ENCODE results near the gene HOXA11. TPM values are rescaled to one million over a fixed set of nuclear protein-coding genes. Genes with fewer than 3 reads are reported as not detected.

HOXA11 gene
- total RNA-seq, 1 experiment from 2014 or later, result not detected

DNA sequence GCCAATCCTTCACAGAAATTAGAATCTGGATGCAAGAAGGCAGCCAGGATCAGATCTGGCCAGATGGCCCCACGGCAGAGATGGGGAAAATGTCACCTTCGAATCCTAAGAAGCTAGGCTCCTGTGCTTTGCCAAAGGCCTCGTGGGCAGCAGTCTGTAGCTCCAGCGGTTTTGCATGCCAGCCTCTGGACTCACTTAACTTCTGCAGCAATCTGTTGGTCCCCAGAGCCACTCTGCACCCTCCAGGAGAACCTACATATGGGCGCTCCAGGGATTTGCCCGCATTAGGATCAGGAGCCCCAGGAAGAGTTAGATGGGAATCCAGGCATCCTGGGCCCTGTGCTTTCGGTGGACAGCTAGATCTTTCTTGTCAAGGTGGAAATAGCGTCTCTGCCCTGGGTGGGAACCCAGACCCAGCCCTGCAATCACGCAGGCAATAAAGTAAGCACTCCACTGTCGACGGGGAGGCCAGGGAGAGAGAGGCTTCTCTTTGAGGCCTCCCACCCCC lies 25.0 kb upstream of the HOXA11 start:
- Histone ChIP-seq H2AFZ (ENCODE audit: low read length) (no peak overlapping the region), H4K20me1 (ENCODE audit: control insufficient read depth, insufficient read depth, insufficient read length) (no peaks in the 10 kb centered on the region), H3K4me2 (ENCODE audit: insufficient read depth, insufficient read length, low read length) (no peak overlapping the region), H3K9me3 (ENCODE audit: control insufficient read depth, low read depth, low read length) (no peaks in the 10 kb centered on the region), H3K56ac (ENCODE audit: insufficient read length, low read depth, low read length) (no peak overlapping the region), H2AK5ac (ENCODE audit: insufficient read length, low read length) (no peak overlapping the region), H4K91ac (ENCODE audit: insufficient read length, low read depth, low read length) (no peak overlapping the region), H2BK15ac (ENCODE audit: low read depth, low read length) (no peak overlapping the region), H3K27ac (ENCODE audit: insufficient read length, low read depth, low read length) (no peak overlapping the region), H3K79me1 (ENCODE audit: insufficient read depth, low read depth, low read length, poor library complexity, severe bottlenecking) (no peaks in the 10 kb centered on the region), H3K23me2 (ENCODE audit: insufficient read length, low read depth, low read length, poor library complexity, severe bottlenecking) (peaks cover 8% of the 10 kb centered on the region), H2BK20ac (ENCODE audit: low read depth, low read length, poor library complexity, severe bottlenecking) (no peak overlapping the region), H3K14ac (ENCODE audit: insufficient read depth, low read length) (no peak overlapping the region), H3K4ac (ENCODE audit: low read depth, low read length) (no peak overlapping the region), H3T11ph (ENCODE audit: low read length) (no peak overlapping the region), H4K5ac (ENCODE audit: insufficient read length, low read depth, low read length) (no peak overlapping the region), H3K23ac (ENCODE audit: insufficient read length, low read depth, low read length) (no peak overlapping the region), H3K79me2 (ENCODE audit: insufficient read depth, low read length) (no peaks in the 10 kb centered on the region), H3K9ac (ENCODE audit: extremely low read depth, insufficient read length, low read length) (no peak overlapping the region), H3K18ac (ENCODE audit: insufficient read length, low read depth, low read length) (no peak overlapping the region), H2BK120ac (ENCODE audit: low read depth, low read length, poor library complexity, severe bottlenecking) (no peak overlapping the region), H3K27me3 (ENCODE audit: insufficient read depth, low read length) (peaks cover 100% of the 10 kb centered on the region), H3K4me1 (ENCODE audit: insufficient read depth, low read length) (no peaks in the 10 kb centered on the region), H4K8ac (replicated peaks; ENCODE audit: insufficient read length, low read depth, low read length) (no peak overlapping the region), H2BK12ac (ENCODE audit: insufficient read length, low read depth, low read length) (no peak overlapping the region), H2BK5ac (ENCODE audit: insufficient read length, low read length) (no peak overlapping the region)
- Mint-ChIP-seq H3K36me3 (ENCODE audit: insufficient read depth in 1 of 3, low read depth in 3 of 3) (no peaks in the 10 kb centered on the region), H3K4me3 (no peak overlapping the region), H3K9me3 (peaks cover 2 to 8% of the 10 kb centered on the region in 2 experiments; a peak in 3 of 5 replicates), H3K27me3 (ENCODE audit: low read depth) (peaks cover 100% of the 10 kb centered on the region), H3K27ac (no peak overlapping the region), H3K4me1 (peaks cover 17 to 27% of the 10 kb centered on the region in 2 experiments)
- WGBS (ENCODE audit: extremely low coverage, insufficient read length, low lambda C conversion rate), result no CpG with 5 or more reads among the region's 11 CpGs
- no peak for DNase-seq
- TF ChIP-seq CTCF (conservative IDR thresholded peaks at IDR 0.05), result no peak

All from H9 (cell line).